K562 (cell line): ENCODE measurements around the gene IRF9. TPM values are rescaled to one million over a fixed set of nuclear protein-coding genes. Genes with fewer than 3 reads are reported as not detected.

ENCODE experiments used
- ATAC-seq: fragments of 200-7000 bp; cut with Tn5 transposase; 3 replicates; pipeline ENCODE4 v1.9.1; 2020; ENCODE audit warnings: moderate library complexity
- BruUV-seq: library from RNA; stranded (reverse); fragments of 400-500 nt; replicated peaks from 2 replicates; lab custom pipeline; 2021; lab: Mats Ljungman, UMichigan
- CTCF ChIA-PET: fragments of 300-600 bp; formaldehyde crosslinking; extraction: SDS; loops from one replicate; lab custom pipeline; 2021; ENCODE audit warnings: low intra/inter-chr PET ratio; lab: Yijun Ruan, JAX
- POLR2A ChIA-PET: fragments of 300-600, 350-650 bp; sonication (Branson Sonifier 250); formaldehyde crosslinking; extraction: SDS; loops from one replicate; lab custom pipeline; 2021; ENCODE audit warnings: antibody characterized with exemption, inconsistent platforms; lab: Yijun Ruan, JAX
- DNase-seq, 4 experiments: peaks; one replicate each; pipeline versions ENCODE4 v3.0.0 to v3.0.0-alpha.2; 2011 to 2018; ENCODE audit warnings: low spot score in 3 of 4, mixed read lengths in 3 of 4; ENCODE audit errors: extremely low read depth in 1 of 4
- FAIRE-seq: peaks from 2 replicates; lab custom pipeline; 2011; peaks lifted over from hg19 to GRCh38; lab: Jason Lieb, UNC
- H2AFZ ChIP-seq: 2 replicates; pipeline ENCODE4 v1.6.0; 2011; ENCODE audit warnings: low read depth, low read length, control low read depth, inconsistent platforms
- H3K27ac ChIP-seq: fragments of 200-600 bp; 3 replicates; pipeline ENCODE4 v1.8.0; 2011; ENCODE audit warnings: low read depth, mild to moderate bottlenecking, control low read depth, inconsistent platforms, low read length, moderate library complexity, mixed read lengths; ENCODE audit errors: extremely low read depth
- H3K27me3 ChIP-seq, 2 experiments: fragments of 300-600 bp in 1 of 2; 2 replicates in 1 of 2; 3 replicates in 1 of 2; pipeline versions ENCODE4 v1.6.0 to v1.8.0; 2011; ENCODE audit warnings: inconsistent platforms in 2 of 2, low read length in 2 of 2, mild to moderate bottlenecking in 1 of 2, mixed read lengths in 1 of 2, moderate library complexity in 1 of 2; ENCODE audit not compliant: control insufficient read depth in 2 of 2, insufficient read depth in 2 of 2
- H3K36me3 ChIP-seq: fragments of 300-600 bp; 3 replicates; pipeline ENCODE4 v1.8.0; 2011; ENCODE audit warnings: mild to moderate bottlenecking, low read length, inconsistent platforms; ENCODE audit not compliant: control insufficient read depth, insufficient read depth
- H3K4me1 ChIP-seq, 2 experiments: fragments of 200-600 bp in 1 of 2; replicated peaks in 1 of 2; 2 replicates in 1 of 2; 3 replicates in 1 of 2; pipeline versions ENCODE4 v1.5.1 to v1.8.0; 2011; ENCODE audit warnings: inconsistent platforms in 2 of 2, low read length in 2 of 2, mild to moderate bottlenecking in 1 of 2, mixed read lengths in 1 of 2, moderate library complexity in 1 of 2; ENCODE audit not compliant: control insufficient read depth in 2 of 2, insufficient read depth in 2 of 2
- H3K4me2 ChIP-seq: 2 replicates; pipeline ENCODE4 v1.6.1; 2011; ENCODE audit warnings: low read length, control low read depth, inconsistent platforms, mixed read lengths; ENCODE audit not compliant: insufficient read depth
- H3K4me3 ChIP-seq: fragments of 200-600 bp; sonication (generic), shearing (Covaris generic); 2 replicates; pipeline ENCODE4 v1.5.1; 2016; ENCODE audit warnings: control low read depth, inconsistent platforms
- H3K79me2 ChIP-seq: fragments of 200-600 bp; 3 replicates; pipeline ENCODE4 v1.8.0; 2011; ENCODE audit warnings: low read length, inconsistent platforms; ENCODE audit not compliant: control insufficient read depth, insufficient read depth
- H3K9ac ChIP-seq, 2 experiments: 2 replicates each; pipeline versions ENCODE4 v1.6.0 to v1.6.1; 2011; ENCODE audit warnings: low read depth in 2 of 2, low read length in 2 of 2, control low read depth in 1 of 2, inconsistent platforms in 1 of 2, mild to moderate bottlenecking in 1 of 2, mixed read lengths in 1 of 2; ENCODE audit not compliant: insufficient read depth in 1 of 2
- H3K9me1 ChIP-seq: one replicate; pipeline ENCODE4 v1.6.0; 2011; ENCODE audit warnings: inconsistent platforms, mild to moderate bottlenecking, low read length, moderate library complexity; ENCODE audit not compliant: control insufficient read depth, insufficient read depth
- H3K9me3 ChIP-seq: replicated peaks from 2 replicates; pipeline ENCODE4 v1.5.1; 2011; ENCODE audit warnings: low read depth, low read length, inconsistent platforms; ENCODE audit not compliant: control insufficient read depth, insufficient read depth
- H4K20me1 ChIP-seq: replicated peaks from 2 replicates; pipeline ENCODE4 v1.6.1; 2011; ENCODE audit warnings: low read length, inconsistent platforms, mixed read lengths; ENCODE audit not compliant: control insufficient read depth, insufficient read depth
- ATF3 ChIP-seq, 2 experiments: fragments of 450-650 bp in 1 of 2; sonication (generic) in 1 of 2; formaldehyde crosslinking in 1 of 2; IDR thresholded peaks in 1 of 2; conservative IDR thresholded peaks in 1 of 2; 2 replicates each; pipeline versions ENCODE4 v1.6.1 to v1.8.1; 2016 to 2023; ENCODE audit warnings: mild to moderate bottlenecking in 2 of 2, moderate library complexity in 2 of 2, inconsistent platforms in 1 of 2, missing genetic modification reagents in 1 of 2
- DPF2 ChIP-seq: fragments of 450-650 bp; IDR thresholded peaks from 2 replicates; pipeline ENCODE4 v1.6.1; 2016
- RBFOX2 ChIP-seq: fragments of 200-400 bp; formaldehyde crosslinking; IDR thresholded peaks from 2 replicates; pipeline ENCODE4 v1.6.1; 2017; ENCODE audit warnings: low read depth, mild to moderate bottlenecking, low read length, moderate library complexity
- RBM34 ChIP-seq: fragments of 200-400 bp; formaldehyde crosslinking; IDR thresholded peaks from 2 replicates; pipeline ENCODE4 v1.6.1; 2018; ENCODE audit warnings: low read length, borderline replicate concordance; ENCODE audit not compliant: insufficient read depth
- SRSF9 ChIP-seq: fragments of 200-400 bp; formaldehyde crosslinking; IDR thresholded peaks from 2 replicates; pipeline ENCODE4 v1.6.1; 2017; ENCODE audit warnings: low read depth, low read length, borderline replicate concordance
- ZBTB33 ChIP-seq: sonication (generic); formaldehyde crosslinking; IDR thresholded peaks from 2 replicates; pipeline ENCODE4 v1.8.1; 2023; ENCODE audit warnings: mild to moderate bottlenecking, missing genetic modification reagents
- ZNF431 ChIP-seq: sonication (generic); formaldehyde crosslinking; IDR thresholded peaks from 2 replicates; pipeline ENCODE4 v1.8.0; 2022; ENCODE audit warnings: mild to moderate bottlenecking, missing genetic modification reagents
- WGBS: fragments of 100-300 bp; shearing (Covaris generic); methylation state at CpG from one replicate; pipeline ENCODE4 v1.1.6; 2016; ENCODE audit warnings: low coverage, mixed read lengths; ENCODE audit not compliant: insufficient coverage; ENCODE audit errors: missing lambda C conversion rate; 5-methylcytosine and 5-hydroxymethylcytosine counted together
- in situ Hi-C: fragments of 300-500 bp; cut with MboI; formaldehyde crosslinking; loops from 4 replicates; pipeline ENCODE4 v1.15.0; 2018; ENCODE audit warnings: inconsistent platforms, mixed read lengths
- intact Hi-C: fragments of 100-400 bp; cut with micrococcal nuclease; formaldehyde crosslinking; loops from 2 replicates; pipeline ENCODE4 v1.14.2; 2022
- polyA plus RNA-seq, 8 experiments: library from polyadenylated mRNA; depleted of rRNA in 4 of 8; stranded (reverse) in 5 of 8; unstranded in 3 of 8; fragments of >200 nt; fragmentation: Nextera tagmentation in 2 of 8; fragmentation: Illumina TruSeq in 1 of 8; extraction: Ambion mirVana in 2 of 8; extraction: Trizol in 1 of 8; gene quantifications; 2 replicates each; pipeline versions ENCODE4 v1.2.1 to v1.2.3, GENCODE V29; 2011 to 2014; ENCODE audit warnings: inconsistent platforms in 1 of 8, missing spikeins in 1 of 8
- total RNA-seq, 7 experiments: library from RNA; depleted of rRNA in 6 of 7; stranded (reverse); fragments of >200 nt in 6 of 7; fragmentation: Illumina TruSeq in 2 of 7; extraction: Trizol in 2 of 7; gene quantifications; 2 replicates each; pipeline versions ENCODE4 v1.2.1 to v1.2.3, GENCODE V29; 2011 to 2021; ENCODE audit warnings: low replicate concordance in 1 of 7

The IRF9 gene
- total and polyA plus RNA-seq, 9 of the 15 experiments (the other 6 are each of a cell fraction or from before 2014, with no cell fraction given), result 0.79 to 14.8 (median 6.1) TPM

GRCh38 chr14:24167469-24168114, 6.5 kb downstream of the IRF9 start (continued):
- peak; percentile 53; the same call in 1 of the 2 replicates for TF ChIP-seq ATF3 (IDR thresholded peaks at IDR 0.05)
- TF ChIP-seq ATF3 (CRISPR knock-in tag; conservative IDR thresholded peaks at IDR 0.05), result no peak
- TF ChIP-seq SRSF9, result no peak

DNA sequence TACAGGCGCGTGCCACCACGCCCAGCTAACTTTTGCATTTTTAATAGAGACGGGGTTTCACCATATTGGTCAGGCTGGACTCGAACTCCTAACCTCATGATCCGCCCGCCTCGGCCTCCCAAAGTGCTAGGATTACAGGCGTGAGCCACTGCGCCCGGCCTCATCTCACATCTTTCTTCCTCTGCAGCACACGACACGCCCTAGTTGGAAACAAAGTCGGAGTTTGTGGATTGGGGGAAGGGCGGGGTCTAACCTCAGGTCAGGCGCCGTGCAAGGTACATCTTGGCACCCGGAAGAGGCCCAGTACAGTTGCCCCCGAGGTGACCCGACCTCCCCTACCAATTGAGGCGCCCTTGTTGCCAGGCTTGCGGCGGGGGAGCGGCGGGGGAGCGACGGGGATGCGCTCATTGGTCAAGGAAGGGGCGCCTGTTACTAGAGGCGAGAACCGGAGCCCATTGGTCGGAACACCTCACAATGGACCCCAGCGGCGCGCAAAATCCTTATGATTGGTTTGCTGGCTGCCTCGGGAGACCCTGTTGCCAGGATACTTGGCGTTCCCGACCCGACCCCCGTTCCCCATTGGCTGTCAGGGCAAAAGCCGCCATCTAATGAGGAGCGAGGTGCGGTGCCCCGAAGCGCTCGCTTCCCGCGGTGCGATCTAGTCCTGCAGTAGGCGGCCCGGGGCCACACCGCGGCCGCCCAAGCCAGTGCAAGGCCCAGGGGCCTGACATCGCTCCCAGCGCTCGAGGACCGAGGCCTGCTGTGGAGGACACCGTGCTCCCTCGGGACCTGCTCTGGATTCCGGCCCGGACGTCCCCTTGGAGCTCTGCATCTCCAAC, 10.6 kb downstream of the IRF9 start, which contains the start of gene REC8:
REC8 (plus strand) TSS at position 659 of the 839 bp plus-strand sequence. CDS start 473 bp downstream, outside the sequence.
- no peak for ATAC-seq
- DNase-seq, result no peak
- Histone ChIP-seq H3K36me3 (peaks cover 2% of the 10 kb centered on the region; the same call in 1 of the 3 replicates), H3K79me2 (no peaks in the 10 kb centered on the region), H3K9ac (no peak within 1 kb of the TSS), H3K4me3 (no peak within 1 kb of the TSS), H3K4me1 (no peaks in the 10 kb centered on the region; a peak in 3 of 5 replicates), H3K4me2 (no peak within 1 kb of the TSS), H4K20me1 (no peaks in the 10 kb centered on the region), H3K9me3 (no peaks in the 10 kb centered on the region), H3K9me1 (no peaks in the 10 kb centered on the region), H3K27me3 (no peaks in the 10 kb centered on the region), H3K27ac (no peak within 1 kb of the TSS), H2AFZ (no peak within 1 kb of the TSS)
- 78% methylated on average over 20 of the region's 63 CpGs for WGBS
- POLR2A ChIA-PET, result interaction anchor here (0.5 to 1.2 kb wide), 2 partner anchors 11 to 44 kb away, joined by 3 to 4 read pairs; partner anchors contain the start of genes IRF9 and MDP1
- no peak for FAIRE-seq
- intact Hi-C loops, result no loop called here
- in situ Hi-C loops, result no loop called here
- CTCF ChIA-PET, result no interaction called here
- TF ChIP-seq ZNF431 (CRISPR knock-in tag) (no peak), RBFOX2 (0 out of 2 replicates have a peak, but pooled peaks have one; percentile 38), DPF2 (no peak), ZBTB33 (CRISPR knock-in tag) (peak; percentile 50; the same call in 1 of the 2 replicates), RBM34 (no peak)
- BruUV-seq, result no TSS peak
